Heart left ventricle (tissue), 13 donors: ENCODE results near the gene CIRBP.

Experiments
- POLR2A ChIP-seq, 2 donors: fragments of 450-650 bp; IDR thresholded peaks; one replicate each; pipeline ENCODE4 v1.6.1; 2017; ENCODE audit warnings: antibody characterized with exemption in 2 of 2, mild to moderate bottlenecking in 2 of 2, moderate library complexity in 2 of 2
- TF ChIP-seq, protein P1 (sequence below), 12 donors: fragments of 200-600 bp; sonication (generic) in 4 of 12; IDR thresholded peaks; one replicate each; pipeline versions ENCODE4 v1.5.0 to v1.8.0; 2018 to 2022; ENCODE audit warnings: antibody characterized with exemption in 12 of 12, mild to moderate bottlenecking in 5 of 12
- donor health status: ischemic (EF 13 %, LVEDD 7.1; RV severe dilation, severe dysfunction).
- donor health status: DM: no; HTN: yes; CAD: no.
- donor health status: DM: no; HTN: no; CAD: no.
- donor health status: ischemic (EF 25% LVEDD 6.9; RV normal size, moderate dysfunction).
- donor health status: ischemic (EF 25% LVEDD 5.7; RV mildly dilated, moderate dysfunction).
- donor health status: ischemic (EF 35%, LVEDD 5.7; RV mildly dilated, moderate dysfunction).
- donor health status: nonischemic (EF 11% LVEDD 7.7; RV severe dilation, severe dysfunction).
- donor health status: DM: yes; HTN: yes; CAD: no.
- donor health status: PGD.
- donor health status: ischemic (EF 29% LVEDD 5.4; RV normal size, mild dysfunction).
- donor health status: nonischemic (EF 23%, LVEDD 6.1; RV moderate dilation, normal function).

DNA sequence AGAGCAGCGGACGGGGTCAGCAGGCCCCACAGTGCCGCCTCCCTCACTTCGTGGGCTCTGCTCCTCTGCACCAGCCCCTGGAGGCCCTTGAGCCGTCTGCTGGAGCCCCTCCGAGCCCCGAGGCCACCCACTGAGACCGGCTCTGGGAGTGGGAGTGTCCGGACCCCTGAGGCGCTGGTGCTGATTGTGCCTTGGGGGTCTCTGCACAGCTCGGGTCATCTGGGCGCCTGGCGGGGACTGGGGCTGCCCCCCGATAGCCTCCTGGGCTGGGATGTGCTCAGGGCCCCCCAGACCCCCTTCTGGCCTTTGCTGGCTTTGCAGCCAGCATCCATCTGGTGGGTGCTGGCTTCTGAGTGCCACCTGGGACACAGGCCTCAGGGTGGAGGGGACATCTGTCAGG is 46.7 kb upstream of the CIRBP start:
- TF ChIP-seq, protein P1, sequence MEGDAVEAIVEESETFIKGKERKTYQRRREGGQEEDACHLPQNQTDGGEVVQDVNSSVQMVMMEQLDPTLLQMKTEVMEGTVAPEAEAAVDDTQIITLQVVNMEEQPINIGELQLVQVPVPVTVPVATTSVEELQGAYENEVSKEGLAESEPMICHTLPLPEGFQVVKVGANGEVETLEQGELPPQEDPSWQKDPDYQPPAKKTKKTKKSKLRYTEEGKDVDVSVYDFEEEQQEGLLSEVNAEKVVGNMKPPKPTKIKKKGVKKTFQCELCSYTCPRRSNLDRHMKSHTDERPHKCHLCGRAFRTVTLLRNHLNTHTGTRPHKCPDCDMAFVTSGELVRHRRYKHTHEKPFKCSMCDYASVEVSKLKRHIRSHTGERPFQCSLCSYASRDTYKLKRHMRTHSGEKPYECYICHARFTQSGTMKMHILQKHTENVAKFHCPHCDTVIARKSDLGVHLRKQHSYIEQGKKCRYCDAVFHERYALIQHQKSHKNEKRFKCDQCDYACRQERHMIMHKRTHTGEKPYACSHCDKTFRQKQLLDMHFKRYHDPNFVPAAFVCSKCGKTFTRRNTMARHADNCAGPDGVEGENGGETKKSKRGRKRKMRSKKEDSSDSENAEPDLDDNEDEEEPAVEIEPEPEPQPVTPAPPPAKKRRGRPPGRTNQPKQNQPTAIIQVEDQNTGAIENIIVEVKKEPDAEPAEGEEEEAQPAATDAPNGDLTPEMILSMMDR (IDR thresholded peaks at IDR 0.05), result no peak
- TF ChIP-seq POLR2A (IDR thresholded peaks at IDR 0.05), result no peak
